ENCODE data around the gene MAML3.
A peak's percentile ranks its signal among the peaks of the same experiment; 100 is the strongest.
"Not testable (repeated sequence)": the region's sequence is repeated elsewhere in the genome, so short reads cannot be mapped to it uniquely, and the experiment has no call there.

Gene MAML3

DNA sequence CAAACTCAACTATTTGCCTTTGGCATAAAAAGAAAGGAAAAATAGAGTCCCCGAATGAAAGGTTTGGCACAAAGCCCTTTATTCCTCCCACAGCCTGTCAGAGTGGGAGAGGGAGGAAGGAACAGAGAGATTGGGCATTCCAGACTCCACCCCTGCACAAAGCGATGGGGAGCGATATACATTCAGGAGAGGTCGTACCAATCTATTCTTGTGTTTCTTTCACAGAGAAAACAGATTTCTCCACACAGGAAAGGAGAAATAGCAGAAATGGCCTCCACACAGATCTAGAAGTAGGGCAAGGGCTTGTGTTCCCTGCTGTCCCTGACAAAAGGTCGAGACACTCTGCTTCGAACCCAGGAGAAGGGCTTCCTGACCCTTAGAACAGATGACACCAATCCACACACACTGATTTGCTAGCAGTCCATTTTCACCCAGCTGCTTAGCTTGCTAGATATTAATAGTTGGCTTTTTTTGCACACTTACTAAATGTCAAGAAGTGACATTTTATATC is 197.4 kb downstream of the MAML3 start:
- no peak for DNase-seq

DNA sequence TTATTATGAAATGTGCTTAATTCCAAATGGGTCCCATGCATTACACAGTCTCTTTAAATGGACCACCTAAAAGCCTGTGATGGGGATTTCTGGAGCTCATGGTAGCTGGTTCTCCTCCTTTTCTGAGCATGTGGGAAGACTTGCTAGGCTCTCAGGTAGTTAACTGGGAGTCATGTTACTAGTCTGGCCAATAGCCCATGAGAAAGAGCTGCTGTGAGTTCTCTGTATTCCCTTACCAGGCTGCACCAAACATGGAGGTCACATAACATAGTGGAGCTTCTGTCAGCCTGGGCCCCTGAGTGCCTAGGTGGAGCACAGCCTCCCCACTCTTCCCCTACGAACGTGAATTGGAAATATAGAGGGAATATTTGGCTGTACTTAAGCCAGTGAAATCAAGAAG is 198.4 kb downstream of the MAML3 start:
- DNase-seq: no peak

DNA sequence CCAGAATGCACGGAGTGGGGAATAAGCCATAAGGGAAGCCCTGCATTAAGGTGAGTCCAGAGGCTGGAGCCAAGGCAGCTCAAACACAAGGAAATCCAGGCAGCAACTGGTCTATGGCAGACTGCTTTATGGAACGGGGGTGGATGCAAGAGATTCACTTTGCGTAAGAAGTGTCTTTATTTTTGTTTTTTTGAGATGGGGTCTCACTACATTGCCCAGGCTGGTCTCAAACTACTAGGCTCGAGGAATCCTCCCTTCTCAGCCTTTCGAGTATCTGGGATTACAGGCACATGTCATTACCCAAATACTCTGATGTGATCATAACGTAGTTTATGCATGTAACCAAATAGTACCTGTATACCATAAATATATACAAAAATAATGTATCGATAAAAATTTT is 199.5 kb downstream of the MAML3 start:
- no peak for DNase-seq

DNA sequence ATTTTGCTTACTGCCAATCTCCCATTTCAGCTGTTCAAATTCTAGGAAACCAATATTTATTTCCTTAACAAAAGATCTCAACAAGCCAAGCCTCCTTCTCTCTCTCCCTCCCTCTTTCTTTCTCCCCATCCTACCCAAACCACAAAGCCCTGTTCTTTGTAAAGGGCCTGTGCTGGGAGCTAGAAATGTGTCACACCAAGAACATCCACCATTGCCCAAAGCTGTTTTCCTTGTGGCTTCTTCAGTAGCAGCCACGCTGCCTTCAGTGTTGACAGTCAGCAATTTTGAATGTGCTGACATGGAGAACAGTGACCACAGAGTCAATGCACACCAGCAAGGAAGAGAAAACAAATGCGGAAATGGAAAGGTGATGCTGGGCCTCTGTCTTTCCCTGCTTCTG is 203.0 kb downstream of the MAML3 start:
- no peak for DNase-seq

DNA sequence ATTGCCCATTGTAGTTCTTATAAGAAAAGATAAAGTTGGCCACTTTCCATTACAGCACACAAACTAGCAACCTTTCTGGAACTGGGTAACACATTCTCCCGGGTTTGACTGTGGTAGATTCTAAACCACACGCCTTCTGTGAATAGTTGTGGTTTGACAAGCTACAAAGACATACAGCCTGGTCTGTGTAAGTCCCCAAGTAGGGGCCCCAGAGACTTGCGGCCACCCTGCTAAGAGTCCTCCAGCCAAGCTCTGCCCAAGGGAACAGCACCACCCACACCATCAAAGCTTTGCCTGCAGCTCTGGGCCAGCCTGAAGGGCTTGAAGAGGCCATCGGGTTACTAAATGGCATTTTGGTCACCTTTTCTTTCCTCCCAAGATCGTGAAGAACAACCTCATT is 203.4 kb downstream of the MAML3 start:
- DNase-seq: no peak

DNA sequence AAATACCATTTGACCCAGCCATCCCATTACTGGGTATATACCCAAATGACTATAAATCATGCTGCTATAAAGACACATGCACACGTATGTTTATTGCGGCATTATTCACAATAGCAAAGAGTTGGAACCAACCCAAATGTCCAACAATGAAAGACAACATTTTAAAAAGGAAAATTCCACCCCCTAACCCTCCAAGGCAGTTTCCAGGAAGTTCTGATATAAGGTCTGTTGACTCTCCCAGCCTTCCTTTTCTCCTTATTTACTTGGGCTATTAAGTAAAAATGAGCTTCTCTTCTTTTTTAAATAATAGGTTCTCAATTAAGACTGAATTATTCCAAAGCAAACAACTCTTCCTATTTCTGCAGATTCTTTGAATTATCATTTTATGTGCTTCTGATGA is 209.1 kb downstream of the MAML3 start:
- DNase-seq: not testable (repeated sequence)

DNA sequence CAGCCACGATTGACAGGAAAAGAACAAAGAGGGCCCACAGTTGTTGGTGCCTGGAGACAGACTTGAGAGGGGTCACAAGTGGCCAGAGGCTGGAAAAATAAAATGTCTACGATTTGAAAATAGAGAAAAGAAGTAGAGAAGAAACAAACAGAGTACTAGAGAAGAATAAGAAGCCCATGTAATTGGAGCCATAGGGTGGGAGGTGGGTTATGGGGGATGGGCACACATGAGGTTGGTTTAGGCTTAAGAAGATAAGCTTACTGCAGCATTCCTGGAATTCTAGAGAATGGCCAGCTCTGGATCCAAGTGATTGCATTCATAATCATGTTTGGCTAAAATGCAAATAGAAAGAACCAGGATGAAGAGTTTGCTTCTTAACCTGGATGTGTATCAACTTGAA is 210.7 kb downstream of the MAML3 start:
- DNase-seq: no peak

DNA sequence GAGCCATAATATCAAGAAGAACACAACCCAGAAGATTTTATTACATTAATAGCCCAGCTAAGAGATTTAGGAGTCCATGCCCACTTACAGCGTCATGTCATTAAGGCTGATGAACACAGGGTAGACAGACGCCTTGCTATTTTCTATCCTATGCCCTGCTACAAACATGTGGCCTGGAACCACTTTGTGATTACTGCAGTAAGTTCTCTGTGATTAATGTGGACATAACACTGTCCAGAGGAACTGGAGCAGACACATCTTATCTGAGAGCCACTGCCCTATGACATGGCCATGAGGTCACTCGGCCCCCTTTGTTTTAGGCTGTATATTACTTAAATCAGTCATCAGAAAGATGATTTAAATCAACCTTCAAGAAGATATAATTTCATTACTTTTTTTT is 211.7 kb downstream of the MAML3 start:
- DNase-seq: no peak

DNA sequence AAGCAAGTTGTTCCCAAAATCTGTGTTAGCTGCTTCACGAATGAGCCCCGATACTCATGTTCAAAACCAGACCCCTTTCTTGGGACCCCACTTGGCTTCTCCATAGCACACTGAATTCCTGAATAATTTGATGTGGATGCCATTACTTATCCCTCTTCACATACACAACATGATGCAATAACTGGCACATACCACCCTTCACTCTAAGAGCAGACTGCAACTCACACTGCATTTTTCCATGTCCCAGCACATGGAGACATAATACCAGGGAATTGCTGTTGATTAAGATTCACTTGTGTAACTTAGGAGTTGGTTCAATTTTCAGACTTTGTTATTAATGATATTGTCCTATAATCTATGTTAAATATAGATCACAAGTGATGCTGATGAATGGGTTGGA is 213.4 kb downstream of the MAML3 start:
- no peak for DNase-seq

DNA sequence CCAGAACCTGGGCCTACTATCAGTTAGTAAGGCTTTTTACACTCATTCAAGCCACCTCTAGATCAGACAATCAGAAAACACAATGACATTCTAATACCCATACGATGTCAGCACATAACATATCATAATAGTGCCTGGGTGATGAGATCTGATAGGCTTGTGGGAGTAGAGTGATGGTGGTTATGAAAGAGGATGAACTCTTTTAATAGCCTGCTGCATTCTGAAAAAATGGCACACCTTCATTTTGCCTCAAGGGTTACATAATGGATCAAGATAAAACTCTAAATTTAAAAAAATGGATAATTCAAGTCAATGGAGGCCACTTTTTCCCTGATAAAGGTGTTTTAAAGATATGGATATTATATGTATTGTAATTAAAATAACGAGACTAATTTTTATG is 215.6 kb downstream of the MAML3 start:
- DNase-seq: no peak

DNA sequence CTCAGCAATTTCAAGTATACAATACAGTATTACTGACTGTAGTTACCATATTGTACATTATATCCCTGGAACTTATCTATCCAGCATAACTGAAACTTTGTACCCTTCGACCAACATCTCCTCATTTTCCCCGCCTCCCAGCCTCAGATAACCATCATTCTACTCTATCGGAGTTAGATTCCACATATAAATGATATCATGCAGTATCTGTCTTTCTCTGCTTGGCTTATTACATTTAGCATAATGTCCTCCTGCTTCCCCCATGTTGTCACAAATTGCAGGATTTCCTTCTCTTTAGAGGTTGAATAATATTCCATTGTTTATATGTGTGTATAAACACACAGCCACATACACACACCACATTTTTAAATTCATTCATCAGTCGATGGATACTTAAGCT is 218.1 kb downstream of the MAML3 start:
- no peak for DNase-seq

DNA sequence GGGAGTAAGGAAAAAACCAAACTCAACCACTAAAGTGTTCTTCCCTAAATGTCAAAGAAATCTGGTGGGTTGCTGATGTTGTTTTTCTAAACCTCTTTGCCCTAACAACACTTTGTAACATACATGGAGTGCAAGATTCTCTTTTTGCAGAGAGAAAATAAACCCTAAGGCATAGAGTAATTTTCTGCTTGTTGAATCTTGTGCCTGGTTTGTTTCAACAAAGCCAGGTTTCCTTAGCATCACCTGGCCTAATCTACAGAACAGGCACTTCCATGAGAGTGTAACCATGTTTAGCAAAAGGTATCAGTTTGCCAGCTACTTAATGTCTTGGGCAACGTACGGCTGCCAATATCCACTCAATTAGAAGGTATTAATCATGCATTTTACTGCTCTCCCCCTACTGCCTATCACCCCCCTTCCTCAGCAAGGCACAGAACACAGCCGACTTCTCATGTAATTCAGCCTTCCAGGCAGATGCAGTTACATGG is 219.2 kb downstream of the MAML3 start:
- no peak for DNase-seq

DNA sequence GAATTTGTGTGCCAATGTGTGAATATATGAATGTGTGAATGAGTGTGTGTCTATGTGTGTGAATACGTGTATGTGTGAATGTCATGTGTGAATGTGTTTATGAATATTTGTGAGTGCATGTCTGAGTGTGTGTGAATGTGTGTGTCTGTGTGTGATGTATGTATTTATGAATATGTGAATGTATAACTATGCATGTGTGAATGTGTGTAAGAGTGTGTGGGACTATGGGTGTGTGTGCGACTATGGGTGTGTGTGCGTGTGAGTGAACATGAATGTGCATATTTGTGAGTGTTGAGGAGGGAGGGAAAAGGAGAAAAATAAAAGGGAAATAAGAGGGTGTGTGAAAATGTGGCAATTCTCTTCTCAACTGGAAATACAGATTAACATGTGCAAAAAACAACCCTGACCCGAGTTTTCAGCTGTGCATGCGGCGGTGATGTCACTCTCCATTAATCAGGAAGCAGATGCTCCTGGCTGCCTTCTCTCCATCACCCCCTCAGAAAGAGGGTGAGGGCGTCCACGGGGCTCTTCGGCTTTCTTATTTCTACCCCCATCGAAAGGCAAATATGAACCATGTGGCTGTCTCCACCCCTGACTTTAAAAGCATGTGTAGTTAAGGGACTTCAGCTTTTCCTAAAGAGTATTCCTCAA is 219.8 kb downstream of the MAML3 start:
- no peak for DNase-seq

DNA sequence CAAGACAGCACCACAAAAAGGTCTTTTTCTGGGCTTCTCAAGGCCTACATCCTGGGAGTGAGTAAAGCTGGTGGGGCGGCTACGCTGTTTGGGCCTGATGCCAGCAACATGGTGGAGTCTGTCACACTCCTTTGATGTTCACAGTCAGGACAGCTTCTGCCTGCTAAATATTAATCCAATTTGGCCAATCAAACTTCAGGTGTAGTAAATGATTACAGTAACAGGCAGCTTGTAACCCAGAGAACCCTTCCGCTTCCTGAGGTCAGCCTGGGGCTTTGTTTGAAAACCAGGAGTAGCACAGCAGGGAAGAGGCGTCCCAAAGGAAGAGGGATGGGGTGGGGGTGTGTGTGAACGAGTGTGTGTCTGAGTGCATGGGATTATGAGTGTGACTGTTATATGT is 220.4 kb downstream of the MAML3 start:
- DNase-seq: no peak

DNA sequence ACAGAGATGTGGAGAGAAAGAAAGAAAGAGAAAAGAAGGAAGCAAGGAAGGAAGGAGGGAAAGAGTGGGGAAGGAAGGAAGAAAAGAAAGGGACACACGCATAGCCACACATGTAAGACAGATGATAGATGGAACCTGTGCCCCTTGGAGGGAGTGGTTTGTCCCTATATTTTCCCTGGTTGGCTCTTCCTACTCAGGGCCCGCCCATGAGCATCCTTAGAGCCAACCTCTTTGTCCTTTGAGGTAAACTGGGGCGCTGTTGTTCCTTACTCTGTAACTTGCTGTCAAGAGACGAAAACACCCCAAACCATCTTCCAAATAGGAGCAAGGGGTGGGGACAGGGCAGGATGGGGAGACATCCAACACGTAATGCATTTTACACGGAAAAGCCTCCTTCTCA is 220.9 kb downstream of the MAML3 start:
- DNase-seq: no peak

DNA sequence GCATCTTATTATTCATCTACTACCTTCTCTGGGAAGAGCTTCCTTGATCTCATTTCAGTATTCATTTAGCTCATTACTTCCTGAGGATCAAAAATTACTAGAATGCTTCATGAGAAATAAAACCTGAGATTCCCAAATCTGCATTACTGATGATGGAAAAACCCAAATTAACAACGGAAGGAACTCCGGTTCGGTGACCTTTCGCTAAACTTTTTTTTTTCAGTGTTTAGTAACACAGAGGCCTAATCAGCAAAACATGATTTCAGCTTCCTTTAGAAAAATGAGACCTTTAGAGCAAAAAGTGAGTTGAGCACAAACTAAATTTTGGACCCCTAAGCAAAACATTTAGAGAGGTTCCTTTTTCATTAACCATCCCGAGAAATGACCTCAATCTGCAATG is 229.2 kb downstream of the MAML3 start:
- DNase-seq: no peak

DNA sequence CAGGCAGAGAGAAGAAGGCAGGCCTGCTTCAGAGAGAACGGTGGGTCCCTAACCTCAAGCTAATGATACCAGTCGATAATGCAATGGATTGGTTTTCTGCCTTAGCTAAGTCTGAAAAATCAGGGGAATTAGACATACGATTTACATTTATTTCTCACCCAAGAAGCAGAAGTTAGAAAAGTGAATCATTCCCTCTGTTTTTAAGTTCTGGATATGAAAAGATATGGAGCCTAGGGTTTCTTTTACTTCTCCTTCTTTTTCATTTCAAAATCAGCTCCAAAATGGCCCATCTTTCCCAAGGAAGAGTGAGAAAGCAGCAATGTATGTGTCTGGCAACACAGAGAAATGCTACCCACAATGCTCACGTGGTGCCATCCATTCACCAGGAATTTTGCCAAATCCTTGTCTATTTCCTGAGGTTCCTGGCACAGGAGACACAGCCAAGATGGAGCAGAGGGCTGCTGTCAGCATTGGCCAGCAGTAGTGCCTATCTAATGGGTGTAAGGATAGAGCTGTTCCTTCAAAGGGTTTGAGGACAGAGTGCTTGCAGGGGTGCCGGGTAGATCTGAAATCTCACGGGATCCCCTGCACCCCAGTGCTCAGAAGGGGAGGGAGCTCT is 231.5 kb downstream of the MAML3 start:
- DNase-seq: no peak

DNA sequence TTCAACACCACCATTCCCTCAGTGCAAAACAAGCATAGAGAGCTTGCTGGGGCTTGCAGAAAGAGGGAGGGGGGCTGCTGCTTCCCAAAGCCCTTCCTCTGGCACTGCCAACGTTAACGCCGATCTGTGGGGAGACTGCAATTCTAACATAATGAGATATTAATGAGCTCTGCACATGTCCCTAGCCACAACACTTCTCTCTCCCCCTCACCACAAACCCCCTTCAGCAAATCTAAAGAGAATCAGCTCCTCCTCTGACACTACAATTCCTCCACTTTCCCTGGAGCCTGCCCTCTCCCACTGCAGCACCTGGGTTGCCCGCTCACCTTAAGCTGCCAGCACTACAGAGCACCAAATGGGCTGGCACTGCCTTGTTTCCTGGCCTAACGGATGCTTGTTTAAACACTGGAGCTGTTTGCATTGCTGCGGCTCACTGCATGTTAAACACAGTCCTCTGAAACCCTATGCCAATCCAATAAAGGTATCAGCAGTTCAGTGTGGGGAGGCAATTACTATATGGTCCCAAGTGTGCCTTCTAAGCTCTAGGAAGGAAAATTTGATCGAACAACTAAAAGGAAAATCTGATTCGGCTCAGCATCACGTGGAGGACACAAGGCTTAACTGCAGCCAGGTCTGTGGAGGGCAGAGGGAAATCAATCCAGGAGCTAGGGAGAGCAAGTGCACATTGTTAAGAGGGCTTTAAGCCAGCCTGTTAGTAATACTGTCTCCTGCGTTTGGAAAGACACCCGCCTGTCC is 232.4 kb downstream of the MAML3 start:
- DNase-seq: peak; percentile 47

DNA sequence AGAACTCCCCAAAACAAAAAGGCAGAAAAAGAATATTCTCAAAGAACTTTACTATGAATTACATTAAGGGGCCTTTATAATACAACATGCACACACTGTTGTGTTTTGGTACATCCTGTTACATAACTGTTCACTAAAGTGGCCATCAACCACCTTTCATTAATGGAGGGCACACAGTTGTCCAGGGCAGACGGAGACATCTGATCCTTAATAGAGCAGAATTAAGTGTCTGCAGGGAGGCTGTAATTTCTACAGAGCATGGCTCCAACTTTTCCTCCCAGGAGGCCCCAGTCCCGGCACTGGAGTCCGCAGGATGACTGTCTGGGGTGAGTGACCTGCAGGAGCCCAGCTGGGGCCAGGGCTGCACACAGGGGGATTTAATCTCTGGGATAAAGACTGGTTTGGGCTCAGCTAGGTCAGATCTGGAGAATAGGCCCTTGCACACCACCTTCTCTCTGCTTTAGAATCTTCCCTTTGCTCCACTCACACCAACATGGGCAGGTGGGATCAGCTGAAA is 233.4 kb downstream of the MAML3 start:
- DNase-seq: no peak

DNA sequence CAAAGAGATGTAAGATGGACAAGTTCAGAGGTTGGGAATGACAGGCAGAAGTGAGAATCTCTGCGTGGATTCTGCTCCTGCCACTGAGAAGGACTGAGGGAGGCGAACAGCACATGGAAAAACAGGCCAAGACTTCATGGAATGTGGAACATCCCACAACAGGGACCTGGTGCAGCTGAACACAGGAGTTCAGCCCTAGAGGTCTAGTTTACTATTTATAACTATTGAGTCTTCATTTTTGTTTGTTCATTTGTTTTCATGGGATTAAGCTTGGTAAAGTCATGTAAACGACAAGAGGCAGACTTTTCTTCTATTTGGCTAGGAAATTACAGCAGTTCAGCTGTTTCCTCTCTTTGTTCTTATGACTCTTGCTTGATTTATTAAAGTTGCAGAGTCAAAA is 234.5 kb downstream of the MAML3 start:
- no peak for DNase-seq

DNA sequence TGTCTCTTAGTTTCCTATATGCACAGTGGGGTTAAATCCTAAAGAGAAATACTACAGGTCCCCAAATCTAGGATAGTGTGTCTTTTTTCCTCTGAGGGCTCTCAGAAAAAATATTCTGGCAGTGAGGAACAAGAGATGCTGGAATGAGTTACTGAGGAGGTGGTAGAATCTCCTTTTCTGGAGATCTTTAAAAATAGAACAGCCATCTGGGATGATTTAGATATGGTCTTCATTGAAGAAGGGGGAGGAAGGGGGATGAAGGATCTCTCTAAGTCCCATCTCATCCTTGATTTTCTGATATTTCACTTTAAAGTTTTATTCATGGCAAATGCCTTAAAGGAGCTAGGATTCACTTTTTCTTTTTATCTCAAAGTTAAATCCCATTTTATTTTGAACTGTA is 235.0 kb downstream of the MAML3 start:
- DNase-seq: no peak

DNA sequence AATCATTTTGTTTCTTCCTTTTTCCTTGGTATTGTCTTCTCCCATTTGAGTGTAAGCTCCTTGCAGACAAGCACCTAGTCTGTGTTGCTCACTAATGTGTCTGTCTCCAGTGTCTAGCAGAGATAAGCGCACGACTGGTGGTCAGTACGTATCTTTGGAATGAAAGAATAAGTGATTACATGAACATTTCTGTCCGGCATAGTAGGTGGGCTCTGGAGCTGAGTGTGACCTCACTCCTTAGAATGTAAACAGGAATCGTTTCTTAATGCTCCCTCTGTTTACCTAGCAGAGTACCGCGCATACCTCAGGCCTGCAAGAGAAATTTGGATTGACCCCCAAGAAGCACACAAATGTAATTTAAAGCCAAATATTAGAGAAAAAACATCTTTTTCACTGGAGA is 235.4 kb downstream of the MAML3 start:
- DNase-seq: no peak

DNA sequence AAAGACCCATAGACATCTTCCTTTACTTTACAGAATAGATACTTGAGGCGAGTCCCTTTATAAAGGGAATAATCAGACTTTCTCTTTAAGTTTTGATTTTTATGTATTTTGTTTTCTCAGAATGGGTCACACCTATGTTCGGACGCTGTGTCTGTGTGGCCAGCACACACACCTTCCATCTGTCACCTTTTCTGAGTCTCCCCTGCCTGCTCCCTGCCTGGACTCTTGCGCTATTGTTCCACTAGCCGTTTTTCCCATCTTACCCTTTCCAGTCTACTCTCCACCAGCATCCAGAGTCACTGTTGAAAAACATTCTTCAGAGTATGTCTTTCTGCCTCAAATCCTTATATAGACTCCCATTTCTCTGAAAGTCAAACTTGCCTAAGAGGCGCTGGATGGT is 236.1 kb downstream of the MAML3 start:
- DNase-seq: no peak

DNA sequence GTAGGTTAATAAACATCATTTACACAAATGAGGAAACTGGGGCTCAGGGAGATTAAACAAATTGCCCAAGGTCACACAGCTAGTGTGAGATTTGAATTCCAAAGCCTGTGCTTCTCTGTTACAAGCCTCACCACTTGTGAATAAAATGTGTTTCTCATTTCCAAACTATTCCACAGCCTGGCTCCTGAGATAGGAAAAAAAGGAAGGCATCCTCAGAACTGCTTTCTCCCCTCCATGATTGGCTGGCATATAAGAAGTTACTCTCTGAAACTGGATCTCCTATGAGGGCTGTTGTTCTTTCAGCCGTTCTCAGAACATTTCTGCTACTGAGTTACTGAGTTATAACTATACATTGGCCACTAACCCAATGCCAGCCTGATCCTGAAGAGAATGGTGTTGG is 237.9 kb downstream of the MAML3 start:
- no peak for DNase-seq

Measured in DMS 273 treated with DMSO at 0.1 percent for 48 hours (cell line).